CD8-positive, alpha-beta memory T cell (primary cell): ENCODE results near the gene IGSF6. TPM values are rescaled to one million over a fixed set of nuclear protein-coding genes. Genes with fewer than 3 reads are reported as not detected.
"Not testable (repeated sequence)": the region's sequence is repeated elsewhere in the genome, so short reads cannot be mapped to it uniquely, and the experiment has no call there.

Experiments
- CTCF ChIA-PET: fragments of 350-600 bp; sonication (Branson Sonifier 250); formaldehyde crosslinking; loops from one replicate; lab custom pipeline; 2021; ENCODE audit warnings: antibody characterized with exemption; lab: Charles Lee
- POLR2A ChIA-PET: fragments of 350-600 bp; sonication (Branson Sonifier 250); formaldehyde crosslinking; loops from one replicate; lab custom pipeline; 2021; ENCODE audit warnings: antibody characterized with exemption; lab: Charles Lee
- DNase-seq, 5 donors: peaks; one replicate each; pipeline versions ENCODE4 v3.0.0 to v3.0.0-alpha.2; 2020 to 2022; ENCODE audit warnings: mixed read lengths in 1 of 5
- H3K27ac ChIP-seq: one replicate; pipeline ENCODE4 v1.7.0; 2013; ENCODE audit warnings: low read depth, mild to moderate bottlenecking, low read length, moderate library complexity
- H3K27me3 ChIP-seq: 2 replicates; pipeline ENCODE4 v1.7.0; 2013; ENCODE audit warnings: low read length, mild to moderate bottlenecking; ENCODE audit not compliant: insufficient read depth, poor library complexity, severe bottlenecking
- H3K36me3 ChIP-seq: 2 replicates; pipeline ENCODE4 v1.7.0; 2013; ENCODE audit warnings: mild to moderate bottlenecking, low read length, moderate library complexity; ENCODE audit not compliant: insufficient read depth
- H3K4me1 ChIP-seq: 2 replicates; pipeline ENCODE4 v1.7.0; 2013; ENCODE audit warnings: mild to moderate bottlenecking, low read length, moderate library complexity; ENCODE audit not compliant: insufficient read depth
- H3K4me3 ChIP-seq: 2 replicates; pipeline ENCODE4 v1.7.0; 2013; ENCODE audit warnings: mild to moderate bottlenecking, low read length
- H3K9me3 ChIP-seq: 2 replicates; pipeline ENCODE4 v1.7.0; 2013; ENCODE audit warnings: mild to moderate bottlenecking, low read length
- H3K27ac Mint-ChIP-seq, 8 donors: one replicate each; pipeline ENCODE4 v1.8.0; 2020 to 2021; ENCODE audit warnings: mixed read lengths in 8 of 8, mild to moderate bottlenecking in 6 of 8, inconsistent platforms in 3 of 8, moderate library complexity in 3 of 8
- H3K27me3 Mint-ChIP-seq, 2 donors: one replicate each; pipeline ENCODE4 v1.8.0; 2020 to 2021; ENCODE audit warnings: mixed read lengths in 2 of 2, mild to moderate bottlenecking in 1 of 2, moderate library complexity in 1 of 2
- H3K36me3 Mint-ChIP-seq, 3 donors: one replicate each; pipeline ENCODE4 v1.8.0; 2020 to 2021; ENCODE audit warnings: mixed read lengths in 3 of 3, inconsistent platforms in 1 of 3, mild to moderate bottlenecking in 1 of 3
- H3K4me1 Mint-ChIP-seq, 3 donors: one replicate each; pipeline ENCODE4 v1.8.0; 2020 to 2021; ENCODE audit warnings: mixed read lengths in 3 of 3, inconsistent platforms in 1 of 3, mild to moderate bottlenecking in 1 of 3
- H3K4me3 Mint-ChIP-seq, 7 donors: one replicate each; pipeline ENCODE4 v1.8.0; 2020 to 2021; ENCODE audit warnings: mixed read lengths in 7 of 7, mild to moderate bottlenecking in 6 of 7, moderate library complexity in 4 of 7, inconsistent platforms in 2 of 7
- H3K9me3 Mint-ChIP-seq, 5 donors: one replicate each; pipeline ENCODE4 v1.8.0; 2020 to 2022; ENCODE audit warnings: mixed read lengths in 5 of 5, mild to moderate bottlenecking in 3 of 5, moderate library complexity in 2 of 5, inconsistent platforms in 1 of 5
- polyA plus RNA-seq: library from polyadenylated mRNA; unstranded; fragments of 300-500 nt; fragmentation: Illumina TruSeq; gene quantifications from one replicate; pipeline ENCODE4 v1.2.3, GENCODE V29; 2021
- total RNA-seq, 2 experiments: library from RNA; stranded (reverse); gene quantifications; one replicate each; pipeline ENCODE4 v1.2.3, GENCODE V29; 2021

Gene IGSF6
- total RNA-seq (1 to 10 TPM in 1 of 2 experiments, under 1 TPM in 1; 0.58 to 1.1 TPM), polyA plus RNA-seq (0.32 TPM)

DNA sequence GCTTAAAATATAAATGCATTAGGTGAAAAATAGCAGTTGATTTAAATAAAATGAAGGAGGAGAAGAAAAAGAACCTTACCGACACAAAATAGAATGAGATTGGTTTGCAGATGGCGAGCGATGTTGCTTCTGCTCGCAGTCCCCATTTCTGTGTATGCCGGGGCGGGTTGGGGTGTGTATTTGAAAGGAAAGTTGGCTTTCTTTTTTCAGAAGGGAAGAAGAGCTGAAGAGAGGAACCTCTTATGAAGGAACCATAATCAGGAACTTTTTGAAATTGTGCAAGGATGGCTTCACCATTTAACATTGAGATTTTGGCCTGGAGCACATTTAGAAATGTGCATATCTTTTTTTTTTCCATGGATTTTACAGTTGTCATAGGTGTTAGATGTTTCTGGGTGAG, at the start of gene IGSF6:
Gene IGSF6 (minus strand): TSS at position 156 of the 400 bp plus-strand sequence. CDS start 10 bp downstream, at position 146.
- H3K27me3 ChIP-seq = no peaks in the 10 kb centered on the region
- no peak within 1 kb of the TSS for H3K27ac ChIP-seq
- peaks cover 32% of the 10 kb centered on the region for H3K4me1 ChIP-seq
- ChIA-PET CTCF (interaction anchor here (1.4 kb wide), 1 partner anchor 56 kb away, joined by 6 read pairs; no protein-coding TSS in a partner anchor), POLR2A (interaction anchor here (0.5 kb wide), 1 partner anchor 54 kb away, joined by 3 read pairs; no protein-coding TSS in a partner anchor)
- DNase-seq = no peak
- Mint-ChIP-seq H3K27me3 (no peaks in the 10 kb centered on the region), H3K36me3 (peaks cover 0 to 36% (median 3%) of the 10 kb centered on the region in 3 donors), H3K27ac (peak within 1 kb of the TSS in 5 of 8 donors; percentile 38 to 87 (median 50)), H3K4me1 (peaks cover 32 to 57% (median 48%) of the 10 kb centered on the region in 3 donors), H3K9me3 (no peaks in the 10 kb centered on the region), H3K4me3 (no peak within 1 kb of the TSS)
- no peak within 1 kb of the TSS for H3K4me3 ChIP-seq
- H3K9me3 ChIP-seq = no peaks in the 10 kb centered on the region
- H3K36me3 ChIP-seq = peaks cover 8% of the 10 kb centered on the region

- POLR2A ChIA-PET = no interaction called here
- no peak overlapping the region for H3K27ac ChIP-seq
- H3K27me3 Mint-ChIP-seq = peaks cover 0 to 4% of the 10 kb centered on the region in 2 donors
- no peaks in the 10 kb centered on the region for H3K4me1 ChIP-seq
- H3K4me3 Mint-ChIP-seq = no peak overlapping the region
- H3K9me3 ChIP-seq = no peaks in the 10 kb centered on the region
- H3K4me1 Mint-ChIP-seq = no peaks in the 10 kb centered on the region
- no peaks in the 10 kb centered on the region for H3K9me3 Mint-ChIP-seq
- H3K36me3 ChIP-seq = no peaks in the 10 kb centered on the region
- CTCF ChIA-PET = interaction anchor here (0.7 to 1.8 kb wide), 2 partner anchors 9 to 44 kb away, joined by 3 to 10 read pairs; no protein-coding TSS in a partner anchor
- no peak for DNase-seq
- H3K27ac Mint-ChIP-seq = no peak overlapping the region
- no peaks in the 10 kb centered on the region for H3K36me3 Mint-ChIP-seq
- no peak overlapping the region for H3K4me3 ChIP-seq
- H3K27me3 ChIP-seq = no peaks in the 10 kb centered on the region
Measured at GRCh38 chr16:21701271-21701670, 48.9 kb upstream of the IGSF6 start.

- H3K4me1 Mint-ChIP-seq = no peaks in the 10 kb centered on the region
- H3K27me3 ChIP-seq = no peaks in the 10 kb centered on the region
- no peaks in the 10 kb centered on the region for H3K9me3 Mint-ChIP-seq
- no peaks in the 10 kb centered on the region for H3K9me3 ChIP-seq
- H3K27ac ChIP-seq = no peak overlapping the region
- ChIA-PET CTCF (interaction anchor here (2.0 kb wide), 1 partner anchor 11 kb away, joined by 5 read pairs; no protein-coding TSS in a partner anchor), POLR2A (no interaction called here)
- H3K4me1 ChIP-seq = no peaks in the 10 kb centered on the region
- H3K36me3 ChIP-seq = no peaks in the 10 kb centered on the region
- peaks cover 0 to 7% of the 10 kb centered on the region in 2 donors for H3K27me3 Mint-ChIP-seq
- no peak overlapping the region for H3K4me3 Mint-ChIP-seq
- no peak for DNase-seq
- no peak overlapping the region for H3K4me3 ChIP-seq
- no peaks in the 10 kb centered on the region for H3K36me3 Mint-ChIP-seq
- H3K27ac Mint-ChIP-seq = no peak overlapping the region
Measured at GRCh38 chr16:21698169-21699032, 46.0 kb upstream of the IGSF6 start.

DNA sequence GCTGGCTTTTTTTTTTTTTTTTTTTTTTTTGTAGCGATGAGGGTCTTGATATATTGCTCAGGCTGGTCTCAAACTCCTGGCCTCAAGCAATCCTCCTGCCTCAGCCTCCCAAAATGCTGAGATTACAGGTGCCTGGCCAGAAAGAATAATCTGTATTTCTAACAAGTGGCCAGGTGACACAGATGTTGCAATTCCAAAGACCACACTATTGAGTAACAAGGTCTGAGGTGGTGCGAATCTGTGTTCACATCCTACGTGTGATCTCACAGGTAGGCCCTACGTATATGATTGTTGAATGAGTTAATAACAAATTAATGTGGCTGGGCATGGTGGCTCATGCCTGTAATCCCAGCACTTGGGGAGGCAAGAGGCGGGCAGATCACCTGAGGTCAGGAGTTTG, 44.6 kb upstream of the IGSF6 start:
- no peaks in the 10 kb centered on the region for H3K4me1 Mint-ChIP-seq
- no peaks in the 10 kb centered on the region for H3K36me3 ChIP-seq
- H3K4me3 ChIP-seq = no peak overlapping the region
- no peaks in the 10 kb centered on the region for H3K4me1 ChIP-seq
- H3K9me3 Mint-ChIP-seq = no peaks in the 10 kb centered on the region
- CTCF ChIA-PET = interaction anchor here (2.2 kb wide), 1 partner anchor 40 kb away, joined by 6 read pairs; no protein-coding TSS in a partner anchor
- H3K9me3 ChIP-seq = no peaks in the 10 kb centered on the region
- no peak overlapping the region for H3K27ac ChIP-seq
- H3K27ac Mint-ChIP-seq = no peak overlapping the region
- H3K27me3 Mint-ChIP-seq = peaks cover 1 to 11% of the 10 kb centered on the region in 2 donors
- DNase-seq = no peak
- H3K4me3 Mint-ChIP-seq = no peak overlapping the region
- POLR2A ChIA-PET = no interaction called here
- no peaks in the 10 kb centered on the region for H3K27me3 ChIP-seq
- no peaks in the 10 kb centered on the region for H3K36me3 Mint-ChIP-seq

GRCh38 chr16:21694609-21695008, 42.2 kb upstream of the IGSF6 start:
- Mint-ChIP-seq H3K27ac (no peak overlapping the region), H3K27me3 (peaks cover 7 to 15% of the 10 kb centered on the region in 2 donors), H3K4me1 (no peaks in the 10 kb centered on the region), H3K36me3 (no peaks in the 10 kb centered on the region), H3K9me3 (no peaks in the 10 kb centered on the region), H3K4me3 (no peak overlapping the region)
- no peak for DNase-seq
- Histone ChIP-seq H3K27ac (no peak overlapping the region), H3K9me3 (no peaks in the 10 kb centered on the region), H3K4me3 (no peak overlapping the region), H3K4me1 (no peaks in the 10 kb centered on the region), H3K27me3 (no peaks in the 10 kb centered on the region), H3K36me3 (no peaks in the 10 kb centered on the region)
- POLR2A ChIA-PET = no interaction called here
- CTCF ChIA-PET = no interaction called here

- H3K27me3 Mint-ChIP-seq = peaks cover 7 to 11% of the 10 kb centered on the region in 2 donors
- H3K9me3 ChIP-seq, H3K27ac ChIP-seq, POLR2A ChIA-PET, H3K4me1 Mint-ChIP-seq, H3K27me3 ChIP-seq, H3K4me3 ChIP-seq, H3K9me3 Mint-ChIP-seq, DNase-seq, CTCF ChIA-PET, H3K27ac Mint-ChIP-seq, H3K4me3 Mint-ChIP-seq, H3K36me3 ChIP-seq, H3K36me3 Mint-ChIP-seq, H3K4me1 ChIP-seq: not testable (repeated sequence)
Measured at GRCh38 chr16:21690967-21691366, 38.6 kb upstream of the IGSF6 start.

DNA sequence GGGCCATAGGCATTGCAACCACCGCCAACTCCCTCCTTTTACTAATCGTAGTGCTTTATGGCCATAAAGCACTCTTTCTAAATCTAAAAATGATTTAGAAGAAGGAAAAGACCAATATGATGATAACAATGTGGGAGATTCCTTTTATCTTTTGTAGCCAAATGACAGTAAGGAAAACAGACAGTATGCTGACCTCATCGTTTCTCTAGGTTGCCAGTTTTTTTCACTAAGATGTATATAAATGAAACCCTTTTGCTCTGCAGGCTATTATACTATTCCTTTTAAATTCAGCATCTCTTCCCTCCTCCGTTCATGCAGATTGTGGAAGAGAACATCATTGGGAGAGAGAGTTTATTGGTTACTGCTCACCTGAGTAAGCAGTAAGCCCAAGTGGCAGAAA, 36.7 kb upstream of the IGSF6 start:
- CTCF ChIA-PET = no interaction called here
- Histone ChIP-seq H3K27me3 (no peaks in the 10 kb centered on the region), H3K36me3 (no peaks in the 10 kb centered on the region), H3K9me3 (no peaks in the 10 kb centered on the region), H3K4me3 (no peak overlapping the region), H3K4me1 (no peaks in the 10 kb centered on the region), H3K27ac (no peak overlapping the region)
- no peaks in the 10 kb centered on the region for H3K4me1 Mint-ChIP-seq
- H3K9me3 Mint-ChIP-seq = peaks cover 0 to 5% (median 0%) of the 10 kb centered on the region in 5 donors
- no peak for DNase-seq
- H3K4me3 Mint-ChIP-seq = no peak overlapping the region
- POLR2A ChIA-PET = no interaction called here
- peaks cover 0 to 6% (median 0%) of the 10 kb centered on the region in 3 donors for H3K36me3 Mint-ChIP-seq
- no peak overlapping the region for H3K27ac Mint-ChIP-seq
- H3K27me3 Mint-ChIP-seq = peaks cover 7 to 11% of the 10 kb centered on the region in 2 donors

GRCh38 chr16:21685034-21685455, 32.6 kb upstream of the IGSF6 start:
- H3K4me1 Mint-ChIP-seq = no peaks in the 10 kb centered on the region
- peaks cover 10 to 16% of the 10 kb centered on the region in 2 donors for H3K27me3 Mint-ChIP-seq
- no peak overlapping the region for H3K4me3 Mint-ChIP-seq
- H3K9me3 Mint-ChIP-seq = peaks cover 0 to 5% (median 0%) of the 10 kb centered on the region in 5 donors
- Histone ChIP-seq H3K27me3 (no peaks in the 10 kb centered on the region), H3K4me3 (no peak overlapping the region), H3K36me3 (no peaks in the 10 kb centered on the region), H3K4me1 (no peaks in the 10 kb centered on the region), H3K27ac (no peak overlapping the region), H3K9me3 (no peaks in the 10 kb centered on the region)
- ChIA-PET CTCF (interaction anchor here (2.8 kb wide), 1 partner anchor 28 kb away, joined by 10 read pairs; no protein-coding TSS in a partner anchor), POLR2A (no interaction called here)
- no peak for DNase-seq
- peaks cover 0 to 6% (median 0%) of the 10 kb centered on the region in 3 donors for H3K36me3 Mint-ChIP-seq
- no peak overlapping the region for H3K27ac Mint-ChIP-seq
